ENCODE data around the gene ZNF541. TPM values are rescaled to one million over a fixed set of nuclear protein-coding genes. Genes with fewer than 3 reads are reported as not detected.

Gene ZNF541
- total RNA-seq, 1 experiment from 2014 or later, result not detected

- DNase-seq (ENCODE audit: low read depth, low spot score), result no peak
- in situ Hi-C loops (cut with HindIII; ENCODE audit: low pct_unique_long_range_greater_than_20kb, low sequenced_read_pairs), result no loop called here
Observed at GRCh38 chr19:47526798-47527197, 46.1 kb downstream of the ZNF541 start.

GRCh38 chr19:47523473-47523872 is 49.5 kb downstream of the ZNF541 start:
- in situ Hi-C loops (cut with HindIII; ENCODE audit: low pct_unique_long_range_greater_than_20kb, low sequenced_read_pairs), result no loop called here
- DNase-seq (ENCODE audit: low read depth, low spot score), result no peak

Small RNA genes within 50 kb of the gene (small RNA-seq; reads per million reads assigned to genes)
- gene RN7SL322P, result 0 to 0.05 reads per million in 2 experiments

Other genes with a start within 250 kb of the ZNF541 start
- not detected in 2 replicates for gene C5AR2, start 241.0 kb downstream of the ZNF541 start, total RNA-seq (2014; rRNA removed; shearing (Covaris generic))
- 10.0 and 12.6 TPM in 2 replicates for gene DHX34, start 223.8 kb downstream of the ZNF541 start, total RNA-seq (2014; rRNA removed; shearing (Covaris generic))
- gene MEIS3, start 153.6 kb downstream of the ZNF541 start, total RNA-seq (2014; rRNA removed; shearing (Covaris generic)), result 12.9 and 20.0 TPM in 2 replicates
- gene SLC8A2, start 101.3 kb downstream of the ZNF541 start, total RNA-seq (2014; rRNA removed; shearing (Covaris generic)), result 1.2 and 1.7 TPM in 2 replicates
- 6.9 and 14.6 TPM in 2 replicates for gene KPTN, start 88.9 kb downstream of the ZNF541 start, total RNA-seq (2014; rRNA removed; shearing (Covaris generic))
- 126 and 147 TPM in 2 replicates for gene NAPA, start 58.1 kb downstream of the ZNF541 start, total RNA-seq (2014; rRNA removed; shearing (Covaris generic))
- gene BICRA, start 36.0 kb upstream of the ZNF541 start, total RNA-seq (2014; rRNA removed; shearing (Covaris generic)), result 2.2 and 3.8 TPM in 2 replicates
- gene EHD2, start 140.3 kb upstream of the ZNF541 start, total RNA-seq (2014; rRNA removed; shearing (Covaris generic)), result 0.37 and 0.53 TPM in 2 replicates
- gene NOP53, start 172.4 kb upstream of the ZNF541 start, total RNA-seq (2014; rRNA removed; shearing (Covaris generic)), result 98.2 and 120 TPM in 2 replicates
- 206 and 228 TPM in 2 replicates for gene SELENOW, start 205.6 kb upstream of the ZNF541 start, total RNA-seq (2014; rRNA removed; shearing (Covaris generic))
- gene TPRX1, start 231.4 kb upstream of the ZNF541 start, total RNA-seq (2014; rRNA removed; shearing (Covaris generic)), result not detected in 2 replicates
- not detected in 2 replicates for gene CRX, start 248.8 kb upstream of the ZNF541 start, total RNA-seq (2014; rRNA removed; shearing (Covaris generic))

Measured in SK-MEL-5 (cell line).